A549 (cell line): ENCODE data around the gene CDKN3.

Experiments used
- EP300 ChIP-seq, 2 experiments: fragments of >200 bp; sonication (Bioruptor Twin); formaldehyde crosslinking; IDR thresholded peaks; 2 replicates in 1 of 2; 3 replicates in 1 of 2; pipeline ENCODE4 v1.6.1; 2016 to 2017
- ESRRA ChIP-seq: fragments of 150-350 bp; IDR thresholded peaks from 2 replicates; pipeline ENCODE4 v1.6.1; 2014; ENCODE audit warnings: mild to moderate bottlenecking, low read length, borderline replicate concordance
- FOSL2 ChIP-seq, 2 experiments: fragments of 450-650 bp in 1 of 2; fragments of >200 bp in 1 of 2; sonication (Bioruptor Twin) in 1 of 2; formaldehyde crosslinking; IDR thresholded peaks; 2 replicates each; pipeline versions ENCODE4 v1.5.0 to v1.6.1; 2016 to 2020; ENCODE audit warnings: mild to moderate bottlenecking in 1 of 2, moderate library complexity in 1 of 2
- GATA3 ChIP-seq: IDR thresholded peaks from 2 replicates; pipeline ENCODE4 v1.6.1; 2012; ENCODE audit warnings: borderline replicate concordance
- HOXA7 ChIP-seq: fragments of 250-450 bp; sonication (Bioruptor Pico); IDR thresholded peaks from 2 replicates; pipeline ENCODE4 v1.5.0; 2020; ENCODE audit warnings: mild to moderate bottlenecking, moderate library complexity
- MAFK ChIP-seq: fragments of 450-650 bp; IDR thresholded peaks from 2 replicates; pipeline ENCODE4 v1.6.1; 2014; ENCODE audit not compliant: partially characterized antibody
- MAX ChIP-seq: IDR thresholded peaks from 2 replicates; pipeline ENCODE4 v1.6.1; 2012
- MAZ ChIP-seq: fragments of 150-350 bp; IDR thresholded peaks from 2 replicates; pipeline ENCODE4 v1.6.1; 2014; ENCODE audit warnings: antibody characterized with exemption, low read depth, low read length, borderline replicate concordance
- POLR2A ChIP-seq: IDR thresholded peaks from 2 replicates; pipeline ENCODE4 v1.6.1; 2012; ENCODE audit warnings: mild to moderate bottlenecking, low read length
- USF2 ChIP-seq: fragments of 450-650 bp; IDR thresholded peaks from 2 replicates; pipeline ENCODE4 v1.6.1; 2014; ENCODE audit warnings: antibody characterized with exemption
- ZC3H11A ChIP-seq: fragments of 450-650 bp; IDR thresholded peaks from 2 replicates; pipeline ENCODE4 v1.6.1; 2014; ENCODE audit warnings: antibody characterized with exemption, mild to moderate bottlenecking
- ZNF302 ChIP-seq: fragments of 250-450 bp; sonication (Bioruptor Pico); IDR thresholded peaks from 2 replicates; pipeline ENCODE4 v1.9.0; 2021; ENCODE audit warnings: inconsistent platforms, mild to moderate bottlenecking, moderate library complexity
- TF ChIP-seq, protein P1 (sequence below): fragments of >200 bp; sonication (Bioruptor Twin); formaldehyde crosslinking; IDR thresholded peaks from 3 replicates; pipeline ENCODE4 v1.5.1; 2016

DNA sequence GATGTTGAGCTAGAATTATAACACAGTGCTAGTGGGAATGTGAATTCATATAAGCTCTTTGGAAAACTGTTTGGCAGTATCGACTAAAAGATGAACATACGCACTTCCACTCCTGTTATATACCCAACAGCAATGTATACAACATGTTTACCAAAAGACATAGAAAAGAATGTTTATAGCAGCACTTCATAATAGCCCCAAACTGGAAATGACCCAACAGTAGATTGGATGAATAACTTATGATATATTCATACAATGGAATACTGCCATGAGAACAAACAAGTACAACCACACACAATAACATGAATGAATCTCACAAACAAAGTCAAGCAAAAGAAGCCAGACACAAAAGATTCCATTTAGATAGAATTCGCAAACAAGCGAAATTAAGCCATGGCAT lies 28.5 kb upstream of the CDKN3 start:
- TF ChIP-seq, protein P1, sequence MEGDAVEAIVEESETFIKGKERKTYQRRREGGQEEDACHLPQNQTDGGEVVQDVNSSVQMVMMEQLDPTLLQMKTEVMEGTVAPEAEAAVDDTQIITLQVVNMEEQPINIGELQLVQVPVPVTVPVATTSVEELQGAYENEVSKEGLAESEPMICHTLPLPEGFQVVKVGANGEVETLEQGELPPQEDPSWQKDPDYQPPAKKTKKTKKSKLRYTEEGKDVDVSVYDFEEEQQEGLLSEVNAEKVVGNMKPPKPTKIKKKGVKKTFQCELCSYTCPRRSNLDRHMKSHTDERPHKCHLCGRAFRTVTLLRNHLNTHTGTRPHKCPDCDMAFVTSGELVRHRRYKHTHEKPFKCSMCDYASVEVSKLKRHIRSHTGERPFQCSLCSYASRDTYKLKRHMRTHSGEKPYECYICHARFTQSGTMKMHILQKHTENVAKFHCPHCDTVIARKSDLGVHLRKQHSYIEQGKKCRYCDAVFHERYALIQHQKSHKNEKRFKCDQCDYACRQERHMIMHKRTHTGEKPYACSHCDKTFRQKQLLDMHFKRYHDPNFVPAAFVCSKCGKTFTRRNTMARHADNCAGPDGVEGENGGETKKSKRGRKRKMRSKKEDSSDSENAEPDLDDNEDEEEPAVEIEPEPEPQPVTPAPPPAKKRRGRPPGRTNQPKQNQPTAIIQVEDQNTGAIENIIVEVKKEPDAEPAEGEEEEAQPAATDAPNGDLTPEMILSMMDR = no peak
- no peak for TF ChIP-seq MAZ
- no peak for TF ChIP-seq USF2
- TF ChIP-seq POLR2A = no peak
- no peak for TF ChIP-seq MAX
- TF ChIP-seq GATA3 = no peak
- TF ChIP-seq EP300 (IDR thresholded peaks at IDR 0.05) = no peak
- no peak for TF ChIP-seq ZC3H11A
- TF ChIP-seq ESRRA = no peak
- no peak for TF ChIP-seq ZNF302
- TF ChIP-seq HOXA7 = no peak
- TF ChIP-seq FOSL2 (IDR thresholded peaks at IDR 0.05) = no peak
- TF ChIP-seq FOSL2 (CRISPR knock-in tag; IDR thresholded peaks at IDR 0.05) = no peak
- TF ChIP-seq MAFK = no peak
